ENCODE measurements around the gene SLC31A1.
"Not testable (repeated sequence)": the region's sequence is repeated elsewhere in the genome, so short reads cannot be mapped to it uniquely, and the experiment has no call there.

SLC31A1 gene

GRCh38 chr9:113220467-113221002 is 809 bp upstream of the SLC31A1 start:
- no peak for DNase-seq

- no peak for DNase-seq
Observed at GRCh38 chr9:113221800-113222481, 597 bp downstream of the SLC31A1 start.

DNA sequence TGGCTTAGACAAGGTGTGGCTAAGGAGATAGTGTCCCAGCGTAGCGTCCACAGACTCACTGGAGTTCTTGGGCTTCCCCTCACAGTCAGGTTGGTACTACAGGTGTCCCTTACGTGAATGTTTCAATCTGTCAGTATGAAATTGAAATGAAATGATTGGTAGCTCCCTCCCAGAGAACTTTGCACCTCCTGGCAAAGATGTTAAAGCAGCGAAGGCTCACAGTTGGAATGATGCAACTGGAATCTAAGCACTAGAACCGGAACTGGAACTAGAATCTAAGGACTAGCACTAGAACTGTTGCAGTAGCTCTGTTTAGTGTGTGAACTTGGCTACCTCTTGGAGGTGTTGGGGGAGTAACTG is 1.1 kb downstream of the SLC31A1 start:
- DNase-seq = no peak

GRCh38 chr9:113223963-113224362 is 2.6 kb downstream of the SLC31A1 start:
- no peak for DNase-seq

DNA sequence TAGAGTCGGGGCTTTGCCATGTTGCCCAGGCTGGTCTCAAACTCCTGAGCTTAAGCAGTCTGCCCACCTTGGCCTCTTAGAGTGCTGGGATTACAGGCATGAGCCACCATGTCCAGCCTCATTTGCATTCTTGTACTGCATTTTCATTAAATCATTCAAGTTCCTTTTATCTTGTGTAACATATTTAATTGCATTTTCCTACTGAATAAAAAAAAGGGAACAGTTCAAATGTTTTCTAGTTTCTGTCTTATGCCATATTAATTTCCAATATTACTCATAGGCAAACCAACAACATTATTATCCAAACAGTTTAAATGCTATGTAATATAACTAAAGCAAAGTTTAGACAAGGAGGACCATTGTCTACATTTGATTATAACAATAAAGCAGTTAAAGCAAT is 6.1 kb downstream of the SLC31A1 start:
- no peak for DNase-seq

GRCh38 chr9:113228130-113228665 is 6.9 kb downstream of the SLC31A1 start:
- no peak for DNase-seq

- DNase-seq = no peak
Observed at GRCh38 chr9:113231701-113232100, 10.4 kb downstream of the SLC31A1 start.

GRCh38 chr9:113235701-113236255 is 14.4 kb downstream of the SLC31A1 start:
- DNase-seq = not testable (repeated sequence)

DNA sequence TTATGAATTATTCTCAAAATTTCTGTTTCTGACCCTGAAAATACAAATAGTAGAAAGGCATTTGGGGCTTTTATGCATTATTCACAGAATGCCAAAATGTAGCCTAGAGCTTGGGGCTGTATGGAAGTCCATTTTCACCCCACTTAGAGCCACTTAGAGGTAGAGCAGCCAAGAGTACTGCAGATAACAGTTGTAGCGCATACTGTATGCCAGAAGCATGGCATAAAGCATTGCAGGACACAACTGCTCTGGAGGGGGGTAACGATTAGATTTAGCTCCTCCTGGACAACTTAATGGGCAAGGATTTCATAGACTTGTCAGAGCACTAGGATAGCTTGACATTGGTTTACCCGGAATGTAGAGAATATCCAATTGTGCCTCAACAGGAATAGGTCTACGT is 15.7 kb downstream of the SLC31A1 start:
- no peak for DNase-seq

DNA sequence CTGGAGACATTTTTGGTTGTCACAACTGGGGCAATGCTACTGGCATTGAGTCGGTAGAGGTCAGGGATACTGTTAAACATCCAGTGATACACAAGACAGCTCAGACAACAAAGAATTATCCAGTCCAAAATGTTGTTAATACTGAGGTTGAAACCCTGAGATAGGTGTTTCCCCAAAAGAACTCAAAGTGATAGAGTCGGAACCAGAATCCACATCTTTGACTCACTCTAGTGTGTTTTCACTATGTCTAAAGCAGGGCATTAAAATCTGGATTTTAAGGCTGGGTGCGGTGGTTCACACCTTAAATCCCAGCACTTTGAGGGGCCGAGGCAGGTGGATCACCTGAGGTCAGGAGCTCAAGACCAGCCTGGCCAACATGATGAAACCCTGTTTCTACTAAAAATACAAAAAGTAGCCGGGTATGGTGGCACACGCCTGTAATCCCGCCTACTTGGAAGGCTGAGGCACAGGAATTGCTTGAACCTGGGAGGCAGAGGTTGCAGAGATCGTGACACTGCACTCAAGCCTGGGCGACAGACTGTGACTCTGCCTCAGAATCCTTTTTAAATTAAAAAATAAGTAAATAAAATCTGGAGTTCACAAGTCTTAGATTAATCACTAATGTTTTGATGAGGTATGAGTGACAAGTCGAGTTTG is 17.0 kb downstream of the SLC31A1 start:
- no peak for DNase-seq

DNA sequence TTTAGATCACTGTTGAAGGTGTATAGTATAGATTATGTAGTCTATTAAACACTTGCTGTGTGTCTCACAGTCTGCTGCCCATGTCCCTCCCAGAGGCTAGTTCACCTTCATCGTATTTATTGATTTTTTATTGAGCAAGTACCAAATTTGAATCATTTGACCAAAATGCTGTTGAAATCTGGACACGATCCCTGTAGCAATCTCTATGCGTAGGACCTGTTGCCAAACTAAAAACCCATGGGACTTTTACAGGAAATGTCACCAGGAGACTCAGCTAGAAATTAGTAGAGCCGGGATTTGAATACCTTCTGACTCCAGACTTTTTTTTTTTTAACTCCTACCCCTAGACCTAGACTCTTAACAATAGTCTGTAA is 17.5 kb downstream of the SLC31A1 start:
- no peak for DNase-seq

DNA sequence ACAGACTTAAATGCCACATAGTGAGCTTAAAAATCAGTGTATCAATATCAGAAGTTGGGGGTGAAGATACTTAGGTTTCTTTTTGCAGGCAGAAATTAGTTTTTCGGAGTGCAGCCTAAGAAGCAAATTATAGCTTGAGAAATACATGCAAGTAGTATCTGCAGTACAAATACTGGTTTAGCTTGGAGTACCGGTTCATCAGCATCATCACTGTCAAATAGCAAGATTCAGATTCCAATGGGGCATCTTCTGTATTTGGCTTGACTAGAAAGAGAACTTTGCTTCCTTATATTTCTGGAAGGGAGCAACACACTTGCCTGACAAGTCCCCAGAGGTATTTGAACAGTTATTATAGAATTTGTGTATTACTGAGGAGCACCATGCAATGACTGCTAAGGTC is 19.8 kb downstream of the SLC31A1 start:
- no peak for DNase-seq

GRCh38 chr9:113244556-113244955 is 23.2 kb downstream of the SLC31A1 start:
- no peak for DNase-seq

- DNase-seq = no peak
Observed at GRCh38 chr9:113245894-113246293, 24.6 kb downstream of the SLC31A1 start.

DNA sequence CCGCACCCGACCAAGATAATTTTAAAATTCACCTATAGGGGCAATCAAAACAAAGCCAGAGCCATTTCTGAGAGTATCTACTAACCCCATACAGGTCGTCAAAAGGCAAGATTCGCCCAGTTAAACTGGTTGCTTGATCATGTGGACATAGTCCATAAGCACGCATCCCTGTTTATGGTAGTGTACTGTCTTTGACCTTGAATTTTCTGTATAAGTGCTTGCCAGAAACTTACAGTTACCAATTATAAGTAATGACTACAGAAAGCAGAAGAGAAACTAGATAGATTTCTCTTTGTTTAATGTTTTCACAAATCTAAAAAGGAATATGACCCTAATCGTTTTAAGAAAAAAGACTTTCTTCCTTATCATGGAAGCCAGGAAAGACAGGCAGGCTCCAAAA is 25.6 kb downstream of the SLC31A1 start:
- DNase-seq = no peak

- DNase-seq = no peak
Observed at GRCh38 chr9:113247640-113248039, 26.3 kb downstream of the SLC31A1 start.

- DNase-seq = not testable (repeated sequence)
Observed at GRCh38 chr9:113249661-113250060, 28.3 kb downstream of the SLC31A1 start.

DNA sequence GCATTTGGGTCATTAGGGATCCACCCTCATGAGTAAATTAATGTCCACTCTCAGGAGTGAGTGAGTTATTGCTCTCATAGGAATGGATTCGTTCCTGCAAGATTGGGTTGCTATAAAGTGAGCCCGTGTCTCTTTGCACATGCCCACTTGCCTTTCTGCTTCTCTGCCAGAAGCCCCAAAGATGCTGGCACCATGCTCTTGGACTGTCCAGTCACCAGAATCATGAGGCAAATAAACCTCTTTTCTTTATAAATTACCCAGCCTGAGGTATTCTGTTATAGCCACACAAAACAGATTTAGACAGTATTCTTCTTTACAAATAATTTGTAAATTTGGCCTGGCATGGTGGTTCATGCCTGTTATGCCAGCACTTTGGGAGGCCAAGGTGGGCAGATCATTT is 29.5 kb downstream of the SLC31A1 start:
- no peak for DNase-seq

DNA sequence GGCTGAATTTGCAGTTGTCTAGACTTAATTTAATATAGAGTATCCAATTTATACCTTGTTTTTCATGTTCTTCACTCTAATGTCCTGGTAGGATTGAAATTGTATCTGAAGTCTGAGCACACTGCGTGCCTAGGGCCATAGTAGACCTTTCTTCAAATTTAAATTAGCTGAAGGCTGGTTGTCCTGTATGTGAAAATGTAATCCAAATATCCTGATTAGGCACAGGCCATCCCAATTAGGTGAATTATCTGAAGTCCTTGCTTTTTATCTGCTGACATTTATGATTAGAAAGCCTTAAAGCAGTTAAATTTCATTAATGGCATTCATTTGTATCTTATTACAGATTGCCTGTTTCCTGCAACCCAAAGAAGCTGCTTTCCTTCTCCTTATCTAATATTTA is 33.6 kb downstream of the SLC31A1 start:
- DNase-seq = no peak

DNA sequence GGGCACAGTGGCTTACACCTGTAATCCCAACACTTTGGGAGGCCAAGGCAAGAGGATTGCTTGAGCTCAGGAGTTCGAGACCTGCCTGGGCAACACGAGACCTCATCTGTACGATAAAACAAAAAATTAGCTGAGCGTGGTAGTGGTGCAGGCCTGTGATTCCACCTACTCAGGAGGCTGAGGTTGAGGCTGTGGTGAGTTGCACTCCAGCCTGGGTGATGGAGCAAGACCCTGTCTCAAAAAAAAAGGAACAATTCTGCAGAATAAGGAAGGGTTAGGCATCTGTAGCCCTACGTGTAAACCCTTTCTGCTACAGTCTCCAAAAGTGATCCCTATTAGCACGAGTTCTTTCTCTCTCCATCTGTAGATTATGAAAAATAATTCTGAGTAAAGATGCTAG is 34.1 kb downstream of the SLC31A1 start:
- DNase-seq = no peak

DNA sequence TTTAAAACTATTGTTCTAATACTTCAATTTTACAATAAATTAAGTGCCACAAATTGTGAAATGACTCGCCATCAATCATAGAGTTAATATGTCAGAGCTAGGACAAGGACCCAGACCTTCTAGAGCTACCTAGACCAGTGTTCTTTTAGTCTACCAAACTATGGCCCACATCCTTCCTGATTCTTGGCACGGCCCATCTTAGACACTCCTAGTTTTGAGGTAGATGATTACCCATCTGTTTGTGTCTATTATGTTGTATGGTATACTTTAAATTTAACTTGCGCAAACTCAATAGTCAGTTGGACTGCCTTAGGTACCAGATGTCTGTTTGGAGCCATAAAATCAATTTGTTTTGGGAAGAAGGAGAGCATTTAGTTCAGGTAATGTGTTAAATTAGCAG is 36.5 kb downstream of the SLC31A1 start:
- no peak for DNase-seq

- DNase-seq = no peak
Observed at GRCh38 chr9:113258282-113258681, 36.9 kb downstream of the SLC31A1 start.
